ENCODE measurements around the gene RPL36AL. TPM values are rescaled to one million over a fixed set of nuclear protein-coding genes. Genes with fewer than 3 reads are reported as not detected.
"Not testable (repeated sequence)": the region's sequence is repeated elsewhere in the genome, so short reads cannot be mapped to it uniquely, and the experiment has no call there.

The RPL36AL gene
- total RNA-seq (100 to 1,000 TPM in 1 of 2 donors, 10 to 100 TPM in 1; 77.6 to 249 TPM), polyA plus RNA-seq (ENCODE audit: insufficient read length in 2 of 2) (100 to 1,000 TPM; 136 to 153 TPM)
- long read RNA-seq, donor 1, transcript RPL36AL-201 (2 exons, 746 nt), result major isoform, 122 of 122 reads
- long read RNA-seq, donor 1, partial matches to known transcripts, result 0 of 122 reads
- long read RNA-seq, donor 1, other reads (novel, unspliced or antisense), result 0 of 122 reads
- long read RNA-seq, donor 2, transcript RPL36AL-201 (2 exons, 746 nt), result major isoform, 58 of 58 reads
- long read RNA-seq, donor 2, partial matches to known transcripts, result 0 of 58 reads
- long read RNA-seq, donor 2, other reads (novel, unspliced or antisense), result 0 of 58 reads
- long read RNA-seq, donor 3, transcript RPL36AL-201 (2 exons, 746 nt), result major isoform, 77 of 77 reads
- long read RNA-seq, donor 3, partial matches to known transcripts, result 0 of 77 reads
- long read RNA-seq, donor 3, other reads (novel, unspliced or antisense), result 0 of 77 reads
- long read RNA-seq, donor 4, transcript RPL36AL-201 (2 exons, 746 nt), result major isoform, 208 of 208 reads
- long read RNA-seq, donor 4, partial matches to known transcripts, result 0 of 208 reads
- long read RNA-seq, donor 4, other reads (novel, unspliced or antisense), result 0 of 208 reads

DNA sequence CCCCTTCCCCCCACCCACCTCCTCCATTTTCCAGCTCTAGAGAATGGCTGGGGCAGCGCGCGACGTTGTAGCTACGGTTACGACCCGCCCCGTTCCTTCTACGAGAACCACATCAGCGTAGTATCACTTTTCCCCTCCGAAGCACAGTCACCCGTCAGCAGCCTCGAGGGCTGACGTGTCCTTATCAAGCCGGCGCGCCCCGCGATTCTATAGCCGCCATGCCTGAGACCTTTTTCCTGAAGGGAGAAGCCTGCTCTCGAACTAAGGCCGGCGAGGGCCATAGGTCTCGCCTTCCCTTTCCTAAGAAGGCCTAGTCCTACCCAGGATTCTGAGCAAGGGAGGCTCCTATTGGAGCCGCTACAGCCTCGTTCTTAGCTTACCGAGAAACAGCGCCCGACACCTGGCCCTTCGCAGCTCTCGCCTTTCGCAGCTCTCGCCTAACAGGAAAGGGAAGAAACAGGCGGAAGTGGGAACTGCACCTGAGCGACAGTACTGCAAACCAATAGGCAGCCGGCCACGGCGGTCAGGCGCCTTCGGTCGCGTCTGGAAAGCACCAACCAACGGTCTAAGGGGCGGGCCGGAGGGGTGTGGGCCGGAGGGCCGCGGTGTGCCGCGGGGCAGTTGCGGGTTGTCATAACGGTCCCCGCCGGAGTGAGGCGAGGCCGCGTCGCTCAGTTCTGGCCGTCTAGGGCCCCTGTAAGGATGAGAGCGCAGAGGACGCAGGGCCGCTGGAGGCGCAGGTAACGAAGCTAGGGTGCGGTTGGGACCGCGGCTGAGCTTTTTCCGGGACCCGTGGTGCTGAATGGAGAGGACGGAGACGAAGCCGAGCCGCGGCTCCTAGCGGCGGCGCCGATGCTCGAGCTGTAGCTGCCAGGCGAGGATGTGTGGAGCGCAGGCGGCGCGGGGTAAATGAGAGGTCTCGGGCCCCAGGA is at the start of gene RPL36AL, which contains the start of gene MGAT2:
TSS of gene RPL36AL (minus strand) at position 445 of the 932 bp plus-strand sequence. CDS start 1,522 bp downstream, outside the sequence.
TSS of gene MGAT2 (plus strand) at position 618 of the 932 bp plus-strand sequence. CDS start 470 bp downstream, outside the sequence.
- Histone ChIP-seq H3K27me3 (ENCODE audit: control insufficient read depth, insufficient read depth, low read length) (no peaks in the 10 kb centered on the region), H3K4me1 (ENCODE audit: control insufficient read depth, insufficient read depth, low read length) (peaks cover 11% of the 10 kb centered on the region), H3K27ac (ENCODE audit: low read depth, low read length) (peak within 1 kb of the TSS; percentile 97), H3K4me3 (ENCODE audit: low read depth, low read length) (peak within 1 kb of the TSS; percentile 99), H3K36me3 (ENCODE audit: control insufficient read depth, insufficient read depth, low read length) (peaks cover 18% of the 10 kb centered on the region), H3K9me3 (ENCODE audit: control insufficient read depth, insufficient read depth, low read length) (no peaks in the 10 kb centered on the region)
- WGBS (ENCODE audit: insufficient coverage), result under 1% methylated on average over 85 of the region's 85 CpGs
- DNase-seq (ENCODE audit: low read depth in 4 of 6, low spot score in 6 of 6), result peak; percentile 92 to 99 (median 96)

DNA sequence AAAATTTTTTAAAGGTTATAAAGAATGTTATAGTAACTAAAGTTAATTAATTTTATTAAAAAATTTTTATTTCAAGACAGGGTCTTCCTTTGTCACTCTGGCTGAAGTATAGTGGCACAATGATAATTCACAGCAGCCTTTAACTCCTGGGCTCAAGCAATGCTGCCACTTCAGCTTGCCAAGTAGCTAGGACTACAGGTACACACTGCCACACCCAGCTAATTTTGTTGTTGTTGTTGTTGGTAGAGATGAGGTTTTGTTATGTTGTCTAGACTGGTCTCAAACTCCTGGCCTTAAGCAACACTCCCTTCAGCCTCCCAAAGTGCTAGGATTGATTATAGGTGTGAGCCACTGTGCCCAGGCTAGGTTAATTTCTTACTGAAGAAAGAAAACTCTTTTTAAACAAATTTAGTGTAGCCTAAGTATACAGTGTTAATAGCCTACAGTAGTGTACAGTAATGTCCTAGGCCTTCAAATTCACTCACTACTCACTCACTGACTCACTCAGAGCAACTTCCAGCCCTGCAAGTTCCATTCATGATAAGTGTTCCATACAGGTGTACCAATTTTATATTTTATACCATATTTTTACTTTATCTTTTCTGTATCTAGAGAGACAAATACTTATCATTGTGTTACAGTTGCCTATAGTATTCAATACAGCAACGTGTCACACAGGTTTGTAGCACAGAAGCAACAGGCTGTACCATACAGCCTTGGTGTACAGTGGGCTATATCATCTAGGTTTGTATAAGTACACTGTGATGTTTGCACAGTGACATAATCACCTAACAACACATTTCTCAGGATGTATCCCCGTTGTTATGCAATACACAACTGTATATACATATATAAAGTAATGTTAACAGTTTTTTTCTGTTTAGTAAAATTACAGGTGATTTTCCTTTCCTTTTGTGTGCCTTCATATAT is 39.4 kb upstream of the RPL36AL start:
- H3K36me3 ChIP-seq (ENCODE audit: control insufficient read depth, insufficient read depth, low read length), result no peaks in the 10 kb centered on the region
- no peak overlapping the region for H3K27ac ChIP-seq (ENCODE audit: low read depth, low read length)
- no peaks in the 10 kb centered on the region for H3K4me1 ChIP-seq (ENCODE audit: control insufficient read depth, insufficient read depth, low read length)
- WGBS (ENCODE audit: insufficient coverage), result no CpG with 5 or more reads among the region's 2 CpGs
- H3K9me3 ChIP-seq (ENCODE audit: control insufficient read depth, insufficient read depth, low read length), result no peaks in the 10 kb centered on the region
- H3K27me3 ChIP-seq (ENCODE audit: control insufficient read depth, insufficient read depth, low read length), result no peaks in the 10 kb centered on the region
- no peak for DNase-seq (ENCODE audit: low read depth in 4 of 6, low spot score in 6 of 6)
- H3K4me3 ChIP-seq (ENCODE audit: low read depth, low read length), result no peak overlapping the region

DNA sequence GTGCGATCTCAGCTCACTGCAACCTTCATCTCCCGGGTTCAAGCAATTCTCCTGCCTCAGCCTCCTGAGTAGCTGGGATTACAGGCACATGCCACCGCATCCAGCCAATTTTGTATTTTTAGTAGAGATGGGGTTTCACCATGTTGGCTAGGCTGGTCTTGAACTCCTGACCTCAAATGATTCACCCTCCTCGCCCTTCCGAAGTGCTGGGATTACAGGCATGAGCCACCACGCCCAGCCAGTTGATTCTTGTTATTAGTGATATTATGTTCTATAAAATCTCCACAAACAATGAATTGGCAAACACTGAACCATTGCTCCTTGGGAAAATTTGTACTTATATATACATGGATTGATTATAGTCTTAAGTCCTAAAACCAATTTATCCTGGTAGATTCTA is 37.1 kb upstream of the RPL36AL start:
- H3K36me3 ChIP-seq (ENCODE audit: control insufficient read depth, insufficient read depth, low read length); H3K9me3 ChIP-seq (ENCODE audit: control insufficient read depth, insufficient read depth, low read length); H3K4me3 ChIP-seq (ENCODE audit: low read depth, low read length); H3K27ac ChIP-seq (ENCODE audit: low read depth, low read length); H3K27me3 ChIP-seq (ENCODE audit: control insufficient read depth, insufficient read depth, low read length); H3K4me1 ChIP-seq (ENCODE audit: control insufficient read depth, insufficient read depth, low read length); DNase-seq (ENCODE audit: low read depth in 4 of 6, low spot score in 6 of 6): not testable (repeated sequence)
- WGBS (ENCODE audit: insufficient coverage), result 100% methylated on average over 2 of the region's 6 CpGs

DNA sequence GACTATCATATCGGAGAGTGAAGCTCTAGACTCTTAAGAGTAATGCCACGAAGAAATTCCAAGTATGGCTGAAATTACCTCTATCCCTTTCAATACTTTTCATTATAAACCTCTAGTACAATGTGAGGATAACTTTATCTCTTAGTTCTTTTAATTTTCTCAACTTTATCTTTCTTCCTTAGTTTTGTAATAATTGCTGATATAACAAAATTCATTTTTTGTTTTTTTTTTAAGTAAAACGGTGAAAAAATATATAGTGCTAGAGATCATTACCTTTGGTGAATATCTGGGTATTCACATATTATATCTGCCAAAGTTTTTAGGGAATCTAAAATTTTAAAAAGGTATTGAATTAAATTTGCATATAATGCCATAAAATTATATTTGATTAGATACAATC is 34.1 kb upstream of the RPL36AL start:
- no peak overlapping the region for H3K27ac ChIP-seq (ENCODE audit: low read depth, low read length)
- H3K4me3 ChIP-seq (ENCODE audit: low read depth, low read length), result no peak overlapping the region
- H3K27me3 ChIP-seq (ENCODE audit: control insufficient read depth, insufficient read depth, low read length), result no peaks in the 10 kb centered on the region
- WGBS (ENCODE audit: insufficient coverage), result no CpG with 5 or more reads among the region's 3 CpGs
- no peak for DNase-seq (ENCODE audit: low read depth in 4 of 6, low spot score in 6 of 6)
- no peaks in the 10 kb centered on the region for H3K36me3 ChIP-seq (ENCODE audit: control insufficient read depth, insufficient read depth, low read length)
- no peaks in the 10 kb centered on the region for H3K9me3 ChIP-seq (ENCODE audit: control insufficient read depth, insufficient read depth, low read length)
- H3K4me1 ChIP-seq (ENCODE audit: control insufficient read depth, insufficient read depth, low read length), result no peaks in the 10 kb centered on the region

DNA sequence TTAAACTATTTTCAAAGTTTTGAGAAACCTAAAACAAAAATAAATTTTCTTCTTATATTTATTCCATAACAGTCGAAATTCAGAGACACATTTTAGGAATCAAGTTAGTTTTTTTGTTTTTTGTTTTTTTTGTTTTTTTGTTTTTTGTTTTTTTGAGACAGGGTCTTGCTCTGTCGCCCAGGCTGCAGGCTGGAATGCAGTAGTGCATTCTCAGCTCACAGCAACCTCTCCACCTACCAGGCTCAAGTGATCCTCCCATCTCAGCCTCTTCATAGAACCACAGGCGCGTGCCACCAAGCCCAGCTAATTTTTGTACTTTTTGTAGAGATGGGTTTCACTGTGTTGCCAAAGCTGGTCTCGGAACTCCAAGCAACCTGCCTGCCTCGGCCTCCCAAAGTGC is 33.1 kb upstream of the RPL36AL start:
- no CpG with 5 or more reads among the region's 6 CpGs for WGBS (ENCODE audit: insufficient coverage)
- Histone ChIP-seq H3K27ac (ENCODE audit: low read depth, low read length) (no peak overlapping the region), H3K27me3 (ENCODE audit: control insufficient read depth, insufficient read depth, low read length) (no peaks in the 10 kb centered on the region), H3K36me3 (ENCODE audit: control insufficient read depth, insufficient read depth, low read length) (no peaks in the 10 kb centered on the region), H3K9me3 (ENCODE audit: control insufficient read depth, insufficient read depth, low read length) (no peaks in the 10 kb centered on the region), H3K4me3 (ENCODE audit: low read depth, low read length) (no peak overlapping the region), H3K4me1 (ENCODE audit: control insufficient read depth, insufficient read depth, low read length) (no peaks in the 10 kb centered on the region)
- DNase-seq (ENCODE audit: low read depth in 4 of 6, low spot score in 6 of 6), result no peak

DNA sequence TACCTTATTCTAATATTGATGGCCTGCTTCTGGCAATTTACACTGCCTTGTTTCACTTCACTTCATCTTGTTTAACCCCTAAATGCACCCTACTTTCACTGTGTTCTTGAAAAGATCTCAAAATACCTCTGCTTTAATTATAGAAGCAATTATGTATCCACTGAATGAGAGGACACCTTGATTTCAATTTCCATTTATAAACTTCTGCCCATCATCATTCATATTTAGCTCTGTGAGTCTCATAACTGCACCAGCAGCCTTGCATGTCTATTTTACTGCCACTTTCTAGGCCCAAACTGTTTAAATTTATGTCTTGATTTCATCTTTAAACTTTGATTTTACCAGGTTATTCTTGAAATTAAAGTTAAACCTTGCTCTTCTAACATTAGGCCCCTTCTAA is 21.7 kb upstream of the RPL36AL start:
- no peaks in the 10 kb centered on the region for H3K27me3 ChIP-seq (ENCODE audit: control insufficient read depth, insufficient read depth, low read length)
- DNase-seq (ENCODE audit: low read depth in 4 of 6, low spot score in 6 of 6), result no peak
- H3K4me3 ChIP-seq (ENCODE audit: low read depth, low read length), result no peak overlapping the region
- no peaks in the 10 kb centered on the region for H3K9me3 ChIP-seq (ENCODE audit: control insufficient read depth, insufficient read depth, low read length)
- peaks cover 3% of the 10 kb centered on the region for H3K4me1 ChIP-seq (ENCODE audit: control insufficient read depth, insufficient read depth, low read length)
- peaks cover 10% of the 10 kb centered on the region for H3K36me3 ChIP-seq (ENCODE audit: control insufficient read depth, insufficient read depth, low read length)
- no peak overlapping the region for H3K27ac ChIP-seq (ENCODE audit: low read depth, low read length)

DNA sequence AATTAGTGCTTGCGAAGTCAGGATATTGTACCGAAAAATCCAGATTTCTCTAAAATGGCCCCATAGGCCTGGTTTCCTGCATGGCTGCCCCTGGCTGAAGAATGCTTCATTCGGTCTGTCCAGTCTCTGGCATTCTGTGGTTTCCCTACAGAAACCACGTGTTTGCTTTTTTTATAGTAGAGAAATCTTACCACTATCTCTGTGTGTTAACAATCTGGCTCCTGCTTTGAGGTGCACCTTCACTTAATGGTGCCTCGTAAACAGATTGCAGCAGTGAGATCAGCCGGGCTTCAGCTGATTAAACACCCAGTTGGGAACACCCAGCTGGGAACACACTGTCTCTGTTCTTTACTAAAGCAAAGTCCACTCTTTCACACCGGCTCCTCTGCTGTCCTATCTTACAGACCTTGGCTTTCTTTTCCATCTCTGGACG is 21.3 kb upstream of the RPL36AL start:
- H3K27ac ChIP-seq (ENCODE audit: low read depth, low read length), result no peak overlapping the region
- H3K27me3 ChIP-seq (ENCODE audit: control insufficient read depth, insufficient read depth, low read length), result no peaks in the 10 kb centered on the region
- no peaks in the 10 kb centered on the region for H3K9me3 ChIP-seq (ENCODE audit: control insufficient read depth, insufficient read depth, low read length)
- 68% methylated on average over 7 of the region's 8 CpGs for WGBS (ENCODE audit: insufficient coverage)
- DNase-seq (ENCODE audit: low read depth in 4 of 6, low spot score in 6 of 6), result peak in 1 of 6 donors; percentile 31
- no peak overlapping the region for H3K4me3 ChIP-seq (ENCODE audit: low read depth, low read length)
- H3K36me3 ChIP-seq (ENCODE audit: control insufficient read depth, insufficient read depth, low read length), result peaks cover 10% of the 10 kb centered on the region
- peaks cover 4% of the 10 kb centered on the region for H3K4me1 ChIP-seq (ENCODE audit: control insufficient read depth, insufficient read depth, low read length)

DNA sequence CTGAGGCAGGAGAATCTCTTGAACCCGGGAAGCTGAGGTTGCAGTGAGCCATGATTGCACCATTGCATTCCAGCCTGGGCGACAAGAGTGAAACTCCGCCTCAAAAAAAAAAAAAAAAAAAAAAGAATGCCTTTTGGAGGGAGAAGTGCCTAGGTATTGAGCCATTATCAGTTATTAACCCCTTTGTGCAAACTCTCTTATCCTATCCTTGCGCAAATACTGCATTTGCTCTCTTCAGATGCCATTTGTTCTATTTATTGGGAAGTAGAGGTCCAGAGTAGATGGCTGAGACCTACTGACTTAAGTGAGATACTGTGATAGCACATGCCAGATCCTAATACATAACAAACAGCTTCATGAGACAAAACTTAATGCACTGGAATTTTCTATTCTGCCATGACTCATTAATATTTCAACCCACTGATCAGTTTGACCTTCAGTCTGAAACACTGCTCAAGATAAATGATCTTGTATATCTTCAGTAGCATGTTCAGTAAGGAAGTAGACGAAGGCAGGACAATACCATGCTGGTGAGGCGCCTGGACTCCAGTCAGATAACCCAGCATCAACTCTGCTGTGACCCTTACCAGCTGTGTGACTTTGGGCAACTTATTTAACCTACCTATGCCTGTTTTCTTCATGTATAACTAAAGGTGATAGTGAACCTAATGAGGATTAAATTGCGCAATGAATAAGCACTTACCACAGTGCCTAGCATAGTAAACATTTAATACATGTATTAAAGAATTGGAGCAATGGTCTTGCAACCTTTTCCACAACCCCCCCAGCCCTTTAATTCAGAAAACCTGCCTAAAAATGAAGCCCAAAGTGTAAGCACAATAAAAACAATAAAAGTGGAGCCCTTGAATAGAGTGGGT is 20.4 kb upstream of the RPL36AL start:
- H3K27ac ChIP-seq (ENCODE audit: low read depth, low read length), result no peak overlapping the region
- H3K27me3 ChIP-seq (ENCODE audit: control insufficient read depth, insufficient read depth, low read length), result no peaks in the 10 kb centered on the region
- H3K4me3 ChIP-seq (ENCODE audit: low read depth, low read length), result no peak overlapping the region
- H3K36me3 ChIP-seq (ENCODE audit: control insufficient read depth, insufficient read depth, low read length), result peaks cover 9% of the 10 kb centered on the region
- H3K9me3 ChIP-seq (ENCODE audit: control insufficient read depth, insufficient read depth, low read length), result no peaks in the 10 kb centered on the region
- H3K4me1 ChIP-seq (ENCODE audit: control insufficient read depth, insufficient read depth, low read length), result peaks cover 9% of the 10 kb centered on the region
- DNase-seq (ENCODE audit: low read depth in 4 of 6, low spot score in 6 of 6), result no peak
- no CpG with 5 or more reads among the region's 7 CpGs for WGBS (ENCODE audit: insufficient coverage)
